ENCODE measurements around the gene GALNS. TPM values are rescaled to one million over a fixed set of nuclear protein-coding genes. Genes with fewer than 3 reads are reported as not detected.
A peak's percentile ranks its signal among the peaks of the same experiment; 100 is the strongest.

Gene GALNS
- total and polyA plus RNA-seq, 2 experiments from 2014 or later = 9.7 to 18.8 TPM

DNA sequence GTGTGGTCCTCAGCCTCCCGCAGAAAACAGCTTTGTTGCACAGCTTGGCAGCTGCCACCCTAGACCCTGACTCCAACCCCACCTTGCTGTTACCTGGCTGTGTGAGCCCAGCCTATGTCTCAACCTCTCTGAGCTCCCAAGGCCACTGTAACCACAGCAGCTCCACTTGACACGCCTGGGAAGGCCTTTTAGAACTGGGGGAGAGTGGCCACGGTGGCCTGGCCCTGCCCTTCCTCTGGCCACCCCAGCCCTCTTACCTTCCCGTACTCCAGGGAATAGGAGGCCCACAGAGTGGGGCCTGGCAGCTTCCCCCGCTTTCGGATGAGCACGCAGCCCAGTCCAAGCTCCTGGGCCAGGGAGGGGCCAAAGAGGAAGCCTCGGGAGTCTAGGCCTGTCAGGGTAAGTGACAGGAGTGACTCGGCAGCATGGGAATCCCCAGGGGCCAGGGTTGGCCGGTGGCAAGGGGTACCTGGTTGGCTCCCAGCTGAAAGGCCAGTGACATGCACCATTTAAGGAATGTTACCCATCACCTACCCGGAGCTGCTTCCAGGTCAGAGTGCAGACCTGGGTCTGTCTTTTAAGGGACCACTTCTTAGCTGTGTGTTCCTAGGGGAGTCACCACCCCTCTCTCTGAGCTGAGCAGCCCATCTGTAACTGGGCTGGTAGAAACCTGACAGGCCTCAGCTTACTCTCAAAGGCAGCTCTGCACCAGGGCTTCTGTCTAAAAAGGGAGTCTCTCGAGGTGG lies 46.4 kb downstream of the GALNS start:
- Histone ChIP-seq H3K4me1 (ENCODE audit: insufficient read depth) (no peaks in the 10 kb centered on the region; the same call in 1 of the 2 replicates), H3F3A (replicated peaks; ENCODE audit: low read depth) (peaks cover 53% of the 10 kb centered on the region), H4K20me1 (replicated peaks; ENCODE audit: insufficient read depth) (no peaks in the 10 kb centered on the region; the same call in none of the 2 replicates), H3K9me2 (ENCODE audit: insufficient read depth) (no peaks in the 10 kb centered on the region), H2AFZ (no peak overlapping the region), H3K36me3 (ENCODE audit: insufficient read depth) (peaks cover 19% of the 10 kb centered on the region), H3K4me3 (peak overlapping the region; percentile 93), H3K27me3 (ENCODE audit: insufficient read depth) (no peaks in the 10 kb centered on the region), H3K27ac (ENCODE audit: low read depth) (peak overlapping the region; percentile 69; the same call in 1 of the 2 replicates), H3K79me2 (replicated peaks; ENCODE audit: insufficient read depth) (peaks cover 13% of the 10 kb centered on the region), H3K4me2 (peak overlapping the region; percentile 99)
- Mint-ChIP-seq H3K27ac (peak overlapping the region; percentile 89; the same call in 1 of the 2 replicates), H3K36me3 (ENCODE audit: low read depth) (peaks cover 52% of the 10 kb centered on the region), H3K27me3 (ENCODE audit: insufficient read depth, low read depth, poor library complexity) (peaks cover 49% of the 10 kb centered on the region), H3K9me3 (peaks cover 4% of the 10 kb centered on the region; the same call in 1 of the 3 replicates), H3K4me3 (peak overlapping the region; percentile 88), H3K4me1 (peaks cover 11% of the 10 kb centered on the region; the same call in 2 of the 3 replicates)
- ATAC-seq (peak; percentile 1; the same call in 1 of the 3 replicates), DNase-seq (ENCODE audit: low spot score) (no peak)
- TF ChIP-seq ZNF331 (CRISPR knock-in tag; IDR thresholded peaks at IDR 0.05; ENCODE audit: low read depth) = no peak
- TF ChIP-seq, protein P1, sequence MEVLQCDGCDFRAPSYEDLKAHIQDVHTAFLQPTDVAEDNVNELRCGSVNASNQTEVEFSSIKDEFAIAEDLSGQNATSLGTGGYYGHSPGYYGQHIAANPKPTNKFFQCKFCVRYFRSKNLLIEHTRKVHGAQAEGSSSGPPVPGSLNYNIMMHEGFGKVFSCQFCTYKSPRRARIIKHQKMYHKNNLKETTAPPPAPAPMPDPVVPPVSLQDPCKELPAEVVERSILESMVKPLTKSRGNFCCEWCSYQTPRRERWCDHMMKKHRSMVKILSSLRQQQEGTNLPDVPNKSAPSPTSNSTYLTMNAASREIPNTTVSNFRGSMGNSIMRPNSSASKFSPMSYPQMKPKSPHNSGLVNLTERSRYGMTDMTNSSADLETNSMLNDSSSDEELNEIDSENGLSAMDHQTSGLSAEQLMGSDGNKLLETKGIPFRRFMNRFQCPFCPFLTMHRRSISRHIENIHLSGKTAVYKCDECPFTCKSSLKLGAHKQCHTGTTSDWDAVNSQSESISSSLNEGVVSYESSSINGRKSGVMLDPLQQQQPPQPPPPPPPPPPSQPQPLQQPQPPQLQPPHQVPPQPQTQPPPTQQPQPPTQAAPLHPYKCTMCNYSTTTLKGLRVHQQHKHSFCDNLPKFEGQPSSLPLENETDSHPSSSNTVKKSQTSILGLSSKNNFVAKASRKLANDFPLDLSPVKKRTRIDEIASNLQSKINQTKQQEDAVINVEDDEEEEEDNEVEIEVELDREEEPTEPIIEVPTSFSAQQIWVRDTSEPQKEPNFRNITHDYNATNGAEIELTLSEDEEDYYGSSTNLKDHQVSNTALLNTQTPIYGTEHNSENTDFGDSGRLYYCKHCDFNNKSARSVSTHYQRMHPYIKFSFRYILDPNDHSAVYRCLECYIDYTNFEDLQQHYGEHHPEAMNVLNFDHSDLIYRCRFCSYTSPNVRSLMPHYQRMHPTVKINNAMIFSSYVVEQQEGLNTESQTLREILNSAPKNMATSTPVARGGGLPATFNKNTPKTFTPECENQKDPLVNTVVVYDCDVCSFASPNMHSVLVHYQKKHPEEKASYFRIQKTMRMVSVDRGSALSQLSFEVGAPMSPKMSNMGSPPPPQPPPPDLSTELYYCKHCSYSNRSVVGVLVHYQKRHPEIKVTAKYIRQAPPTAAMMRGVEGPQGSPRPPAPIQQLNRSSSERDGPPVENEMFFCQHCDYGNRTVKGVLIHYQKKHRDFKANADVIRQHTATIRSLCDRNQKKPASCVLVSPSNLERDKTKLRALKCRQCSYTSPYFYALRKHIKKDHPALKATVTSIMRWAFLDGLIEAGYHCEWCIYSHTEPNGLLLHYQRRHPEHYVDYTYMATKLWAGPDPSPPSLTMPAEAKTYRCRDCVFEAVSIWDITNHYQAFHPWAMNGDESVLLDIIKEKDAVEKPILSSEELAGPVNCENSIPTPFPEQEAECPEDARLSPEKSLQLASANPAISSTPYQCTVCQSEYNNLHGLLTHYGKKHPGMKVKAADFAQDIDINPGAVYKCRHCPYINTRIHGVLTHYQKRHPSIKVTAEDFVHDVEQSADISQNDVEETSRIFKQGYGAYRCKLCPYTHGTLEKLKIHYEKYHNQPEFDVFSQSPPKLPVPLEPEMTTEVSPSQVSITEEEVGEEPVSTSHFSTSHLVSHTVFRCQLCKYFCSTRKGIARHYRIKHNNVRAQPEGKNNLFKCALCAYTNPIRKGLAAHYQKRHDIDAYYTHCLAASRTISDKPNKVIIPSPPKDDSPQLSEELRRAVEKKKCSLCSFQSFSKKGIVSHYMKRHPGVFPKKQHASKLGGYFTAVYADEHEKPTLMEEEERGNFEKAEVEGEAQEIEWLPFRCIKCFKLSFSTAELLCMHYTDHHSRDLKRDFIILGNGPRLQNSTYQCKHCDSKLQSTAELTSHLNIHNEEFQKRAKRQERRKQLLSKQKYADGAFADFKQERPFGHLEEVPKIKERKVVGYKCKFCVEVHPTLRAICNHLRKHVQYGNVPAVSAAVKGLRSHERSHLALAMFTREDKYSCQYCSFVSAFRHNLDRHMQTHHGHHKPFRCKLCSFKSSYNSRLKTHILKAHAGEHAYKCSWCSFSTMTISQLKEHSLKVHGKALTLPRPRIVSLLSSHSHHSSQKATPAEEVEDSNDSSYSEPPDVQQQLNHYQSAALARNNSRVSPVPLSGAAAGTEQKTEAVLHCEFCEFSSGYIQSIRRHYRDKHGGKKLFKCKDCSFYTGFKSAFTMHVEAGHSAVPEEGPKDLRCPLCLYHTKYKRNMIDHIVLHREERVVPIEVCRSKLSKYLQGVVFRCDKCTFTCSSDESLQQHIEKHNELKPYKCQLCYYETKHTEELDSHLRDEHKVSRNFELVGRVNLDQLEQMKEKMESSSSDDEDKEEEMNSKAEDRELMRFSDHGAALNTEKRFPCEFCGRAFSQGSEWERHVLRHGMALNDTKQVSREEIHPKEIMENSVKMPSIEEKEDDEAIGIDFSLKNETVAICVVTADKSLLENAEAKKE (CRISPR knock-in tag; IDR thresholded peaks at IDR 0.05) = no peak
- no peak for TF ChIP-seq STAT1 (IDR thresholded peaks at IDR 0.05; ENCODE audit: unreplicated experiment)
- TF ChIP-seq NANOG (IDR thresholded peaks at IDR 0.05; ENCODE audit: borderline replicate concordance) = no peak
- no peak for TF ChIP-seq CREB1 (CRISPR knock-in tag; IDR thresholded peaks at IDR 0.05; ENCODE audit: low read depth)
- TF ChIP-seq, protein P2, sequence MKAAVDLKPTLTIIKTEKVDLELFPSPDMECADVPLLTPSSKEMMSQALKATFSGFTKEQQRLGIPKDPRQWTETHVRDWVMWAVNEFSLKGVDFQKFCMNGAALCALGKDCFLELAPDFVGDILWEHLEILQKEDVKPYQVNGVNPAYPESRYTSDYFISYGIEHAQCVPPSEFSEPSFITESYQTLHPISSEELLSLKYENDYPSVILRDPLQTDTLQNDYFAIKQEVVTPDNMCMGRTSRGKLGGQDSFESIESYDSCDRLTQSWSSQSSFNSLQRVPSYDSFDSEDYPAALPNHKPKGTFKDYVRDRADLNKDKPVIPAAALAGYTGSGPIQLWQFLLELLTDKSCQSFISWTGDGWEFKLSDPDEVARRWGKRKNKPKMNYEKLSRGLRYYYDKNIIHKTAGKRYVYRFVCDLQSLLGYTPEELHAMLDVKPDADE (IDR thresholded peaks at IDR 0.05) = no peak

Data from GM23338 (cell line).